H1 (cell line): Measurements from ENCODE around the gene ZNF808. TPM values are rescaled to one million over a fixed set of nuclear protein-coding genes. Genes with fewer than 3 reads are reported as not detected.
A peak's percentile ranks its signal among the peaks of the same experiment; 100 is the strongest.

Experiments
- CTCF ChIA-PET: fragments of 300-600 bp; sonication (Branson Sonifier 250); formaldehyde crosslinking; loops from one replicate; lab custom pipeline; 2021; ENCODE audit not compliant: partially characterized antibody; lab: Charles Lee
- POLR2A ChIA-PET: fragments of 300-600 bp; sonication (Branson Sonifier 250); formaldehyde crosslinking; loops from one replicate; lab custom pipeline; 2021; ENCODE audit warnings: inconsistent platforms; ENCODE audit not compliant: partially characterized antibody; lab: Charles Lee
- DNase-seq, 2 experiments: peaks; one replicate each; pipeline versions ENCODE4 v3.0.0 to v3.0.0-alpha.2; 2010 to 2022; ENCODE audit warnings: low spot score in 2 of 2, low read depth in 1 of 2, mixed read lengths in 1 of 2
- FAIRE-seq: peaks from 2 replicates; lab custom pipeline; 2011; peaks lifted over from hg19 to GRCh38; lab: Jason Lieb, UNC
- H2AFZ ChIP-seq: 2 replicates; pipeline ENCODE4 v1.8.1; 2012; ENCODE audit warnings: low read length, inconsistent platforms
- H2AK5ac ChIP-seq: 2 replicates; pipeline ENCODE4 v1.6.1; 2013; ENCODE audit warnings: low read depth, low read length
- H2BK120ac ChIP-seq: replicated peaks from 2 replicates; pipeline ENCODE3; 2013; ENCODE audit warnings: low read depth, low read length, inconsistent platforms
- H2BK12ac ChIP-seq: 2 replicates; pipeline ENCODE4 v1.6.1; 2013; ENCODE audit warnings: low read depth, low read length
- H2BK15ac ChIP-seq: 2 replicates; pipeline ENCODE4 v1.6.1; 2013; ENCODE audit warnings: low read length
- H2BK20ac ChIP-seq: 2 replicates; pipeline ENCODE4 v1.6.1; 2013; ENCODE audit warnings: low read length
- H2BK5ac ChIP-seq: 2 replicates; pipeline ENCODE4 v1.6.1; 2013; ENCODE audit warnings: low read depth, low read length
- H3K14ac ChIP-seq: 2 replicates; pipeline ENCODE4 v1.6.1; 2013; ENCODE audit warnings: inconsistent platforms; ENCODE audit not compliant: insufficient read length
- H3K18ac ChIP-seq: 2 replicates; pipeline ENCODE4 v1.6.1; 2013; ENCODE audit warnings: low read length; ENCODE audit errors: extremely low read depth
- H3K23ac ChIP-seq: 2 replicates; pipeline ENCODE4 v1.6.1; 2013; ENCODE audit warnings: inconsistent platforms; ENCODE audit not compliant: insufficient read length
- H3K23me2 ChIP-seq: 2 replicates; pipeline ENCODE4 v1.6.1; 2013; ENCODE audit warnings: low read depth, low read length
- H3K27ac ChIP-seq: 2 replicates; pipeline ENCODE4 v1.6.1; 2011; ENCODE audit warnings: low read depth, low read length, inconsistent platforms
- H3K27me3 ChIP-seq, 4 experiments: replicated peaks in 1 of 4; 1 replicate in 1 of 4; 2 replicates in 3 of 4; pipeline versions ENCODE4 v1.6.1 to v1.8.1; 2011 to 2013; ENCODE audit warnings: low read length in 3 of 4, mild to moderate bottlenecking in 3 of 4, inconsistent platforms in 2 of 4, mixed read lengths in 2 of 4, moderate library complexity in 1 of 4; ENCODE audit not compliant: control insufficient read depth in 3 of 4, insufficient read depth in 3 of 4; ENCODE audit errors: extremely low read depth in 1 of 4
- H3K36me3 ChIP-seq, 4 experiments: 2 replicates each; pipeline versions ENCODE4 v1.6.1 to v1.8.1; 2011 to 2013; ENCODE audit warnings: mild to moderate bottlenecking in 4 of 4, low read length in 3 of 4, moderate library complexity in 2 of 4, control low read depth in 1 of 4, inconsistent platforms in 1 of 4; ENCODE audit not compliant: insufficient read depth in 4 of 4, control insufficient read depth in 2 of 4
- H3K4ac ChIP-seq: replicated peaks from 2 replicates; pipeline ENCODE3; 2013; ENCODE audit warnings: low read length, low read depth, mixed read lengths, inconsistent platforms; ENCODE audit not compliant: insufficient read length
- H3K4me1 ChIP-seq, 4 experiments: replicated peaks in 1 of 4; 1 replicate in 1 of 4; 2 replicates in 3 of 4; pipeline versions ENCODE4 v1.6.1 to v1.8.1; 2011 to 2013; ENCODE audit warnings: low read length in 3 of 4, inconsistent platforms in 2 of 4, mixed read lengths in 1 of 4; ENCODE audit not compliant: insufficient read depth in 4 of 4, control insufficient read depth in 3 of 4
- H3K4me2 ChIP-seq, 2 experiments: 2 replicates each; pipeline versions ENCODE4 v1.6.1 to v1.8.1; 2011 to 2013; ENCODE audit warnings: low read depth in 2 of 2, low read length in 2 of 2, control low read depth in 1 of 2, inconsistent platforms in 1 of 2, mild to moderate bottlenecking in 1 of 2; ENCODE audit not compliant: insufficient read depth in 1 of 2
- H3K4me3 ChIP-seq, 4 experiments: fragments of 200-600, 300-600 bp in 1 of 4; sonication (generic), shearing (Covaris generic), sonication (Bioruptor Twin) in 1 of 4; 2 replicates each; pipeline versions ENCODE4 v1.5.1 to v1.8.1; 2011 to 2016; ENCODE audit warnings: low read length in 4 of 4, low read depth in 3 of 4, control low read depth in 2 of 4, inconsistent platforms in 2 of 4, mild to moderate bottlenecking in 2 of 4, mixed read lengths in 1 of 4, moderate library complexity in 1 of 4; ENCODE audit not compliant: insufficient read depth in 2 of 4; ENCODE audit errors: extremely low read depth in 1 of 4
- H3K56ac ChIP-seq: replicated peaks from 2 replicates; pipeline ENCODE3; 2013; ENCODE audit warnings: low read depth, mild to moderate bottlenecking, mixed read lengths, low read length, inconsistent platforms; ENCODE audit not compliant: insufficient read length
- H3K79me1 ChIP-seq: 2 replicates; pipeline ENCODE4 v1.6.1; 2013; ENCODE audit warnings: low read depth, low read length, control low read depth
- H3K79me2 ChIP-seq, 2 experiments: 2 replicates each; pipeline versions ENCODE4 v1.6.1 to v1.8.1; 2012 to 2013; ENCODE audit warnings: low read length in 2 of 2, mild to moderate bottlenecking in 2 of 2, inconsistent platforms in 1 of 2; ENCODE audit not compliant: insufficient read depth in 2 of 2, control insufficient read depth in 1 of 2
- H3K9ac ChIP-seq, 4 experiments: replicated peaks in 1 of 4; 1 replicate in 1 of 4; 2 replicates in 3 of 4; pipeline versions ENCODE4 v1.6.1 to v1.8.1; 2011 to 2013; ENCODE audit warnings: low read depth in 3 of 4, low read length in 3 of 4, control low read depth in 2 of 4, mild to moderate bottlenecking in 2 of 4, moderate library complexity in 2 of 4, inconsistent platforms in 1 of 4; ENCODE audit errors: extremely low read depth in 1 of 4
- H3K9me3 ChIP-seq, 2 experiments: 2 replicates each; pipeline versions ENCODE4 v1.6.1 to v1.8.1; 2012 to 2013; ENCODE audit warnings: mild to moderate bottlenecking in 2 of 2, moderate library complexity in 2 of 2, control low read depth in 1 of 2, inconsistent platforms in 1 of 2, low read depth in 1 of 2, low read length in 1 of 2, mixed read lengths in 1 of 2; ENCODE audit not compliant: insufficient read depth in 2 of 2
- H4K20me1 ChIP-seq, 2 experiments: replicated peaks in 1 of 2; 2 replicates each; pipeline versions ENCODE3 to v1.8.1; 2011 to 2013; ENCODE audit warnings: inconsistent platforms in 2 of 2, low read length in 2 of 2, mild to moderate bottlenecking in 1 of 2; ENCODE audit not compliant: insufficient read depth in 2 of 2, control insufficient read depth in 1 of 2
- H4K5ac ChIP-seq: 2 replicates; pipeline ENCODE4 v1.6.1; 2013; ENCODE audit warnings: low read length, low read depth, mixed read lengths, inconsistent platforms; ENCODE audit not compliant: insufficient read length
- H4K8ac ChIP-seq: 2 replicates; pipeline ENCODE4 v1.8.0; 2013; ENCODE audit warnings: mild to moderate bottlenecking, moderate library complexity, low read length, inconsistent platforms; ENCODE audit not compliant: insufficient read depth; ENCODE audit errors: extremely low read depth
- H4K91ac ChIP-seq: replicated peaks from 2 replicates; pipeline ENCODE3; 2013; ENCODE audit warnings: low read length, mixed read lengths, inconsistent platforms; ENCODE audit not compliant: insufficient read length
- SAP30 ChIP-seq: fragments of 300-600 bp; sonication (generic); IDR thresholded peaks from 2 replicates; pipeline ENCODE4 v1.7.1; 2012; ENCODE audit warnings: low read length, moderate library complexity, mild to moderate bottlenecking, inconsistent platforms; ENCODE audit not compliant: insufficient read depth, insufficient replicate concordance
- TBP ChIP-seq: IDR thresholded peaks from 2 replicates; pipeline ENCODE4 v1.6.1; 2011; ENCODE audit warnings: low read depth, low read length, improper control_type of control experiment
- TEAD4 ChIP-seq: IDR thresholded peaks from 2 replicates; pipeline ENCODE4 v1.6.1; 2012; ENCODE audit warnings: low read depth, low read length, inconsistent platforms, mixed read lengths
- ZNF274 ChIP-seq: IDR thresholded peaks from 2 replicates; pipeline ENCODE4 v1.7.0; 2012; ENCODE audit warnings: low read length, borderline replicate concordance; ENCODE audit errors: extremely low read depth
- WGBS, 2 experiments: shearing (Covaris generic) in 1 of 2; methylation state at CpG; one replicate each; pipeline versions ENCODE4 v1.1.6 to v1.1.7; 2013 to 2015; ENCODE audit warnings: low lambda C conversion rate in 2 of 2, mixed read lengths in 2 of 2, inconsistent platforms in 1 of 2, low coverage in 1 of 2, missing lambda C conversion rate in 1 of 2; ENCODE audit not compliant: insufficient replicate concordance in 2 of 2, insufficient coverage in 1 of 2, insufficient read length in 1 of 2; ENCODE audit errors: extremely low coverage in 1 of 2, missing lambda C conversion rate in 1 of 2; 5-methylcytosine and 5-hydroxymethylcytosine counted together
- polyA plus RNA-seq, 7 experiments: library from polyadenylated mRNA; depleted of rRNA in 3 of 7; stranded (reverse) in 5 of 7; unstranded in 2 of 7; fragments of >200 nt in 5 of 7; fragments of 200-250 nt in 2 of 7; gene quantifications; 1 replicate in 5 of 7; 2 replicates in 1 of 7; 4 replicates in 1 of 7; pipeline versions ENCODE4 v1.2.1 to v1.2.3, GENCODE V29; 2011 to 2013; ENCODE audit warnings: missing spikeins in 2 of 7, mixed read lengths in 2 of 7
- total RNA-seq: library from RNA; stranded (reverse); fragmentation: NEBNext Ultra II Directional; extraction: Animal tissue kit (Norgen Biotek cat#: 25700); gene quantifications from 2 replicates; pipeline ENCODE4 v1.2.1, GENCODE V29; 2021

The ZNF808 gene
- total and polyA plus RNA-seq, 2 of the 8 experiments (the other 6 are each of a cell fraction or from before 2014, with no cell fraction given) = 3.9 to 25.9 TPM

DNA sequence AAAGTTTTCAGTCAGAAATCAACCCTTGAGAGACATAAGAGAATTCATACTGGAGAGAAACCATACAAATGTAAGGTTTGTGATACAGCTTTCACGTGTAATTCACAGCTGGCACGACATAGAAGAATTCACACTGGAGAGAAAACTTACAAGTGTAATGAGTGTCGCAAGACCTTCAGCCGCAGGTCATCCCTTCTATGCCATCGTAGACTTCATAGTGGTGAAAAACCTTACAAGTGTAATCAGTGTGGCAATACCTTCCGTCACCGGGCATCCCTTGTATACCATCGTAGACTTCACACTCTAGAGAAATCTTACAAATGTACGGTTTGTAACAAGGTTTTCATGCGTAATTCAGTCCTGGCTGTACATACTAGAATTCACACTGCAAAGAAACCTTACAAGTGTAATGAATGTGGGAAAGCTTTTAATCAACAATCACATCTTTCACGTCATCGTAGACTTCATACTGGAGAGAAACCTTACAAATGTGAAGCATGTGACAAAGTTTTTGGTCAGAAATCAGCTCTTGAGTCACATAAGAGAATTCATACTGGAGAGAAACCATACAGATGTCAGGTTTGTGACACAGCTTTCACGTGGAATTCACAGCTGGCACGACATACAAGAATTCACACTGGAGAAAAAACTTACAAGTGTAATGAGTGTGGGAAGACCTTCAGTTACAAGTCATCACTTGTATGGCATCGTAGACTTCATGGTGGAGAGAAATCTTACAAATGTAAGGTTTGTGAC lies 26.9 kb downstream of the ZNF808 start:
- Histone ChIP-seq H3K56ac (no peak overlapping the region), H3K27me3 (no peaks in the 10 kb centered on the region), H2BK5ac (no peak overlapping the region), H3K4me2 (no peak overlapping the region), H3K4ac (no peak overlapping the region), H3K18ac (no peak overlapping the region), H2BK12ac (no peak overlapping the region), H3K4me3 (no peak overlapping the region), H2AFZ (no peak overlapping the region), H3K9ac (no peak overlapping the region), H4K20me1 (no peaks in the 10 kb centered on the region), H3K9me3 (peaks cover 21 to 23% of the 10 kb centered on the region in 2 experiments), H3K14ac (no peak overlapping the region), H2AK5ac (no peak overlapping the region), H3K36me3 (peaks cover 13 to 52% (median 36%) of the 10 kb centered on the region in 4 experiments), H2BK15ac (no peak overlapping the region), H3K4me1 (peaks cover 0 to 6% (median under 1%) of the 10 kb centered on the region in 4 experiments; a peak in 3 of 7 replicates), H3K23ac (no peak overlapping the region), H3K79me1 (peaks cover 2% of the 10 kb centered on the region; the same call in 1 of the 2 replicates), H3K27ac (no peak overlapping the region), H2BK120ac (no peak overlapping the region), H2BK20ac (no peak overlapping the region), H3K79me2 (no peaks in the 10 kb centered on the region), H4K5ac (no peak overlapping the region), H4K8ac (no peak overlapping the region), H3K23me2 (no peaks in the 10 kb centered on the region), H4K91ac (no peak overlapping the region)
- TF ChIP-seq TEAD4 = no peak
- TF ChIP-seq TBP = no peak
- peak; percentile 70; the same call in 1 of the 2 replicates for TF ChIP-seq ZNF274
- TF ChIP-seq SAP30 = no peak
- ChIA-PET POLR2A (no interaction called here), CTCF (no interaction called here)
- WGBS, 2 experiments = 95% methylated on average over 15 of the region's 15 CpGs; no CpG with 5 or more reads in 1 of the 2 experiments
- FAIRE-seq = no peak
- DNase-seq = no peak
